ENCODE data around the gene COL21A1. TPM values are rescaled to one million over a fixed set of nuclear protein-coding genes. Genes with fewer than 3 reads are reported as not detected.

COL21A1 gene
- total RNA-seq, 1 experiment from 2014 or later = 3.3 TPM

DNA sequence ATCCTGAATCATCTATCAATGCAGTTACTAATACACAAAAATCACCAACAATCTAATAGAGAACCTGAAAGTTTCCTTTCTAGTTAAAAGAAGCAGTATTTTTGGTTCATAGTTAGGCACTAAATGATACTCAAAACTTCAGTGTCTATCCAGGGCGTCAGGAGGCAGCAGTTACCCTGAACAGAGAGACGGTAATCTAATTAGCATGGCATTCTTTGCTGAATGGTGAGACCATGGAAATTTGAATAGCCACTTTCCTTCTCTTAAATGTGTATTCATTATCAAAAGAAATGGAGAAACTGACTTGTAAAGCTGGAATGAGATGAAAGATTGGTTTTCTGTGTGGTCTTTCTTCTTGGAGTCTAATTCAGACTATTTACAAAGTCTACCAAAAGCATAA is 225.4 kb downstream of the COL21A1 start:
- H3K4me3 ChIP-seq (ENCODE audit: low read depth in 2 of 2, low read length in 2 of 2) = no peak overlapping the region
- H3K9me3 ChIP-seq (ENCODE audit: control insufficient read depth, insufficient read depth, low read depth, low read length) = no peaks in the 10 kb centered on the region
- ATAC-seq (no peak), DNase-seq (ENCODE audit: low read depth, low spot score) (no peak)
- intact Hi-C loops (cut with micrococcal nuclease; ENCODE audit: unreplicated experiment) (no loop called here), in situ Hi-C loops (cut with HindIII; ENCODE audit: low pct_unique_long_range_greater_than_20kb, low sequenced_read_pairs) (no loop called here)
- BruUV-seq (replicated peaks) = no TSS peak
- CTCF ChIA-PET = no interaction called here
- POLR2A ChIA-PET = no interaction called here
- TF ChIP-seq TCF7L2 (IDR thresholded peaks at IDR 0.05; ENCODE audit: low read depth, low read length) (no peak), SIN3A (IDR thresholded peaks at IDR 0.05; ENCODE audit: borderline replicate concordance, insufficient read depth, low read depth, low read length) (no peak), POLR2AphosphoS5 (IDR thresholded peaks at IDR 0.05; ENCODE audit: low read depth, low read length) (no peak)
- TF ChIP-seq, protein P1, sequence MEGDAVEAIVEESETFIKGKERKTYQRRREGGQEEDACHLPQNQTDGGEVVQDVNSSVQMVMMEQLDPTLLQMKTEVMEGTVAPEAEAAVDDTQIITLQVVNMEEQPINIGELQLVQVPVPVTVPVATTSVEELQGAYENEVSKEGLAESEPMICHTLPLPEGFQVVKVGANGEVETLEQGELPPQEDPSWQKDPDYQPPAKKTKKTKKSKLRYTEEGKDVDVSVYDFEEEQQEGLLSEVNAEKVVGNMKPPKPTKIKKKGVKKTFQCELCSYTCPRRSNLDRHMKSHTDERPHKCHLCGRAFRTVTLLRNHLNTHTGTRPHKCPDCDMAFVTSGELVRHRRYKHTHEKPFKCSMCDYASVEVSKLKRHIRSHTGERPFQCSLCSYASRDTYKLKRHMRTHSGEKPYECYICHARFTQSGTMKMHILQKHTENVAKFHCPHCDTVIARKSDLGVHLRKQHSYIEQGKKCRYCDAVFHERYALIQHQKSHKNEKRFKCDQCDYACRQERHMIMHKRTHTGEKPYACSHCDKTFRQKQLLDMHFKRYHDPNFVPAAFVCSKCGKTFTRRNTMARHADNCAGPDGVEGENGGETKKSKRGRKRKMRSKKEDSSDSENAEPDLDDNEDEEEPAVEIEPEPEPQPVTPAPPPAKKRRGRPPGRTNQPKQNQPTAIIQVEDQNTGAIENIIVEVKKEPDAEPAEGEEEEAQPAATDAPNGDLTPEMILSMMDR (IDR thresholded peaks at IDR 0.05) = peak; percentile 14; the same call in 1 of the 2 replicates
- TF ChIP-seq, protein P2, sequence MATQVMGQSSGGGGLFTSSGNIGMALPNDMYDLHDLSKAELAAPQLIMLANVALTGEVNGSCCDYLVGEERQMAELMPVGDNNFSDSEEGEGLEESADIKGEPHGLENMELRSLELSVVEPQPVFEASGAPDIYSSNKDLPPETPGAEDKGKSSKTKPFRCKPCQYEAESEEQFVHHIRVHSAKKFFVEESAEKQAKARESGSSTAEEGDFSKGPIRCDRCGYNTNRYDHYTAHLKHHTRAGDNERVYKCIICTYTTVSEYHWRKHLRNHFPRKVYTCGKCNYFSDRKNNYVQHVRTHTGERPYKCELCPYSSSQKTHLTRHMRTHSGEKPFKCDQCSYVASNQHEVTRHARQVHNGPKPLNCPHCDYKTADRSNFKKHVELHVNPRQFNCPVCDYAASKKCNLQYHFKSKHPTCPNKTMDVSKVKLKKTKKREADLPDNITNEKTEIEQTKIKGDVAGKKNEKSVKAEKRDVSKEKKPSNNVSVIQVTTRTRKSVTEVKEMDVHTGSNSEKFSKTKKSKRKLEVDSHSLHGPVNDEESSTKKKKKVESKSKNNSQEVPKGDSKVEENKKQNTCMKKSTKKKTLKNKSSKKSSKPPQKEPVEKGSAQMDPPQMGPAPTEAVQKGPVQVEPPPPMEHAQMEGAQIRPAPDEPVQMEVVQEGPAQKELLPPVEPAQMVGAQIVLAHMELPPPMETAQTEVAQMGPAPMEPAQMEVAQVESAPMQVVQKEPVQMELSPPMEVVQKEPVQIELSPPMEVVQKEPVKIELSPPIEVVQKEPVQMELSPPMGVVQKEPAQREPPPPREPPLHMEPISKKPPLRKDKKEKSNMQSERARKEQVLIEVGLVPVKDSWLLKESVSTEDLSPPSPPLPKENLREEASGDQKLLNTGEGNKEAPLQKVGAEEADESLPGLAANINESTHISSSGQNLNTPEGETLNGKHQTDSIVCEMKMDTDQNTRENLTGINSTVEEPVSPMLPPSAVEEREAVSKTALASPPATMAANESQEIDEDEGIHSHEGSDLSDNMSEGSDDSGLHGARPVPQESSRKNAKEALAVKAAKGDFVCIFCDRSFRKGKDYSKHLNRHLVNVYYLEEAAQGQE (IDR thresholded peaks at IDR 0.05; ENCODE audit: insufficient read depth in 1 of 2, low read depth in 2 of 2, low read length in 1 of 2) = no peak
- H3K27me3 ChIP-seq (ENCODE audit: control insufficient read depth, insufficient read depth, low read length) = no peaks in the 10 kb centered on the region
- no peaks in the 10 kb centered on the region for H3K4me1 ChIP-seq (ENCODE audit: control insufficient read depth, insufficient read depth, low read length)
- no peaks in the 10 kb centered on the region; the same call in 1 of the 2 replicates for H3K36me3 ChIP-seq (ENCODE audit: control insufficient read depth, insufficient read depth, low read length)
- H3K27ac ChIP-seq (ENCODE audit: low read length) = no peak overlapping the region

DNA sequence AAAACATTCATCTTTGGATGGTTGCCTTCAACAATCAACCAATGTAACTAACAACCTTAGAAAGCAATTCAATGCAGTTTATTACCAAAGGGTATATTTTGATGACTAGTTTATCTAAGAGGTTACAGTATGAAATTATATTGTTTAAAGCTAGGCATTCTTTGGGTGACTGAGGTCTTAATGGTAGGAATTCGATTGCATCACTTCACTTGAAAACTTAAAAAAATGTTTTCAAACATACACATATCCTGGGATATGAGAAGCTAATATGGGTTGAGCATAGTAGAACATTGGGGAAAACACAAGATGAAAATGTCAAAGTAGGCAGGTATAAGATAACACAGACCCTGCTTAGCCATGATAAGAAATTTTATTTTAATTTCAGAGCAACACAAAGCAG is 227.4 kb downstream of the COL21A1 start:
- TF ChIP-seq SIN3A (IDR thresholded peaks at IDR 0.05; ENCODE audit: borderline replicate concordance, insufficient read depth, low read depth, low read length) (no peak), TCF7L2 (IDR thresholded peaks at IDR 0.05; ENCODE audit: low read depth, low read length) (no peak)
- TF ChIP-seq, protein P1 (IDR thresholded peaks at IDR 0.05) = no peak
- TF ChIP-seq, protein P2 (IDR thresholded peaks at IDR 0.05; ENCODE audit: insufficient read depth in 1 of 2, low read depth in 2 of 2, low read length in 1 of 2) = no peak
- H3K27me3 ChIP-seq (ENCODE audit: control insufficient read depth, insufficient read depth, low read length) = no peaks in the 10 kb centered on the region
- H3K9me3 ChIP-seq (ENCODE audit: control insufficient read depth, insufficient read depth, low read depth, low read length) = no peaks in the 10 kb centered on the region
- ATAC-seq = no peak
- no peaks in the 10 kb centered on the region; the same call in 1 of the 2 replicates for H3K36me3 ChIP-seq (ENCODE audit: control insufficient read depth, insufficient read depth, low read length)
- no peaks in the 10 kb centered on the region for H3K4me1 ChIP-seq (ENCODE audit: control insufficient read depth, insufficient read depth, low read length)
- H3K27ac ChIP-seq (ENCODE audit: low read length) = no peak overlapping the region
- in situ Hi-C loops (cut with HindIII; ENCODE audit: low pct_unique_long_range_greater_than_20kb, low sequenced_read_pairs) (no loop called here), intact Hi-C loops (cut with micrococcal nuclease; ENCODE audit: unreplicated experiment) (no loop called here)
- no TSS peak for BruUV-seq (replicated peaks)
- DNase-seq (ENCODE audit: low read depth, low spot score) = no peak
- ChIA-PET CTCF (no interaction called here), POLR2A (no interaction called here)
- H3K4me3 ChIP-seq (ENCODE audit: low read depth in 2 of 2, low read length in 2 of 2) = no peak overlapping the region

Measured in Panc1 (cell line).